Glutamatergic neuron (in vitro differentiated cells): ENCODE measurements around the gene KCNAB2. TPM values are rescaled to one million over a fixed set of nuclear protein-coding genes. Genes with fewer than 3 reads are reported as not detected.

Source experiments
- DNase-seq: peaks from one replicate; pipeline ENCODE4 v3.0.0; 2022
- H3K27ac Mint-ChIP-seq: one replicate; pipeline ENCODE4 v1.8.0; 2020; ENCODE audit warnings: mild to moderate bottlenecking, mixed read lengths, inconsistent platforms; ENCODE audit not compliant: unreplicated experiment
- H3K27me3 Mint-ChIP-seq: one replicate; pipeline ENCODE4 v1.8.0; 2020; ENCODE audit warnings: mild to moderate bottlenecking, moderate library complexity, mixed read lengths, inconsistent platforms; ENCODE audit not compliant: unreplicated experiment
- H3K36me3 Mint-ChIP-seq: one replicate; pipeline ENCODE4 v1.8.0; 2020; ENCODE audit warnings: mild to moderate bottlenecking, mixed read lengths, inconsistent platforms; ENCODE audit not compliant: unreplicated experiment
- H3K4me1 Mint-ChIP-seq: one replicate; pipeline ENCODE4 v1.8.0; 2020; ENCODE audit warnings: mild to moderate bottlenecking, low read depth, mixed read lengths, inconsistent platforms; ENCODE audit not compliant: unreplicated experiment
- H3K4me3 Mint-ChIP-seq: one replicate; pipeline ENCODE4 v1.8.0; 2020; ENCODE audit warnings: mild to moderate bottlenecking, mixed read lengths, inconsistent platforms; ENCODE audit not compliant: unreplicated experiment
- H3K9me3 Mint-ChIP-seq: one replicate; pipeline ENCODE4 v1.8.0; 2020; ENCODE audit warnings: mild to moderate bottlenecking, moderate library complexity, mixed read lengths, inconsistent platforms; ENCODE audit not compliant: unreplicated experiment
- CTCF ChIP-seq: fragments of 200-600 bp; sonication (generic); IDR thresholded peaks from one replicate; pipeline ENCODE4 v1.5.0; 2021; ENCODE audit not compliant: partially characterized antibody, unreplicated experiment
- total RNA-seq: library from RNA; stranded (reverse); fragmentation: NEBNext Ultra II Directional; extraction: Animal tissue kit (Norgen Biotek cat#: 25700); gene quantifications from one replicate; pipeline ENCODE4 v1.2.1, GENCODE V29; 2021; ENCODE audit not compliant: unreplicated experiment

Gene KCNAB2
- total RNA-seq, 1 donor from 2014 or later = 20.4 TPM

GRCh38 chr1:6133146-6133895, 87.6 kb downstream of the KCNAB2 start:
- Mint-ChIP-seq H3K27me3 (peaks cover 2% of the 10 kb centered on the region), H3K4me3 (no peak overlapping the region), H3K27ac (no peak overlapping the region), H3K4me1 (peaks cover 2% of the 10 kb centered on the region), H3K9me3 (peaks cover 6% of the 10 kb centered on the region), H3K36me3 (peaks cover 14% of the 10 kb centered on the region)
- DNase-seq = no peak
- TF ChIP-seq CTCF = no peak

DNA sequence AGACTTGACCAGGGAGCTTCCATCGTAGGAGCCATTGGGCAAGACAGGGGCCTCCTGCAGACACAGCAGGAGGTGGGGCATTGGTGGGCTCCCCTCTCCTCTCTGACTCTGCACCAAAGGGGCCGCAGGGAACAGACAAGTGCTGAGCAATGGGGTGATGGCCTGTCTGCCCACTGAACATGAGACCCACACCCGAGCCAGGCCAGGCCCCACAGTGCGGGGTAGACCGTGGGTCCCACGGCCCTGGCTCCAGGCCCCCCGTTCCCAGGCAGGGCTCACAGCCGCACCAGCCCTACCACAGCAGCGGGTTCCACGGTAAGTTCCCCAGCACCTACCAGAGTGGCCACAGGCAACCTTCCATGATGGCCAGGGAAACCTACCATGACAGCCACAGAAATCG, 88.5 kb downstream of the KCNAB2 start:
- TF ChIP-seq CTCF = no peak
- Mint-ChIP-seq H3K27me3 (no peaks in the 10 kb centered on the region), H3K27ac (no peak overlapping the region), H3K9me3 (peaks cover 7% of the 10 kb centered on the region), H3K4me1 (peaks cover 2% of the 10 kb centered on the region), H3K36me3 (peaks cover 14% of the 10 kb centered on the region), H3K4me3 (no peak overlapping the region)
- DNase-seq = no peak

- H3K27me3 Mint-ChIP-seq = no peaks in the 10 kb centered on the region
- H3K4me3 Mint-ChIP-seq = no peak overlapping the region
- peaks cover 14% of the 10 kb centered on the region for H3K36me3 Mint-ChIP-seq
- H3K4me1 Mint-ChIP-seq = peaks cover 2% of the 10 kb centered on the region
- DNase-seq = no peak
- no peak for TF ChIP-seq CTCF
- H3K9me3 Mint-ChIP-seq = peaks cover 7% of the 10 kb centered on the region
- H3K27ac Mint-ChIP-seq = no peak overlapping the region
Observed at GRCh38 chr1:6134741-6135510, 89.2 kb downstream of the KCNAB2 start.

- Mint-ChIP-seq H3K9me3 (peaks cover 7% of the 10 kb centered on the region), H3K27me3 (no peaks in the 10 kb centered on the region), H3K36me3 (peaks cover 14% of the 10 kb centered on the region), H3K27ac (no peak overlapping the region), H3K4me1 (no peaks in the 10 kb centered on the region), H3K4me3 (no peak overlapping the region)
- no peak for TF ChIP-seq CTCF
- no peak for DNase-seq
Observed at GRCh38 chr1:6136516-6137220, 91.0 kb downstream of the KCNAB2 start.
